Measurements from ENCODE around the gene DCC. TPM values are rescaled to one million over a fixed set of nuclear protein-coding genes. Genes with fewer than 3 reads are reported as not detected.

The DCC gene
- total and polyA plus RNA-seq, 2 donors from 2014 or later = 3.9 TPM; not detected in 1

- FAIRE-seq = no peak
- H3K4me3 ChIP-seq (ENCODE audit: low read length in 3 of 3) = no peak overlapping the region
- H3K36me3 ChIP-seq (ENCODE audit: control insufficient read depth in 2 of 3, insufficient read depth in 3 of 3, low read length in 3 of 3) = no peaks in the 10 kb centered on the region
- intact Hi-C loops (cut with DNase I) = no loop called here
- no peaks in the 10 kb centered on the region for H3K27me3 ChIP-seq (ENCODE audit: control insufficient read depth, insufficient read depth, low read length)
- DNase-seq = peak in 2 of 5 donors; percentile 17 to 61
- H3K9me3 ChIP-seq (ENCODE audit: control insufficient read depth in 2 of 3, insufficient read depth in 1 of 3, low read length in 3 of 3) = no peaks in the 10 kb centered on the region
- no peak overlapping the region for H3K27ac ChIP-seq (ENCODE audit: low read depth in 2 of 2, low read length in 2 of 2)
- H3K9ac ChIP-seq (ENCODE audit: low read length in 3 of 3) = no peak overlapping the region
- H3K4me1 ChIP-seq (ENCODE audit: control insufficient read depth in 2 of 3, insufficient read depth in 2 of 3, low read depth in 1 of 3, low read length in 3 of 3) = no peaks in the 10 kb centered on the region
- TF ChIP-seq CTCF (IDR thresholded peaks at IDR 0.05; ENCODE audit: borderline replicate concordance, extremely low read depth, insufficient read depth) = no peak
Observed at GRCh38 chr18:53018791-53019190, 678.8 kb downstream of the DCC start.

GRCh38 chr18:53025247-53025646 is 685.2 kb downstream of the DCC start:
- FAIRE-seq = no peak
- H3K4me1 ChIP-seq (ENCODE audit: control insufficient read depth in 2 of 3, insufficient read depth in 2 of 3, low read depth in 1 of 3, low read length in 3 of 3) = no peaks in the 10 kb centered on the region
- intact Hi-C loops (cut with DNase I) = no loop called here

GRCh38 chr18:53028565-53028964 is 688.6 kb downstream of the DCC start:
- H3K4me1 ChIP-seq (ENCODE audit: control insufficient read depth in 2 of 3, insufficient read depth in 2 of 3, low read depth in 1 of 3, low read length in 3 of 3) = no peaks in the 10 kb centered on the region
- no peak overlapping the region for H3K4me3 ChIP-seq (ENCODE audit: low read length in 3 of 3)
- no peak for DNase-seq
- H3K27ac ChIP-seq (ENCODE audit: low read depth in 2 of 2, low read length in 2 of 2) = no peak overlapping the region
- H3K36me3 ChIP-seq (ENCODE audit: control insufficient read depth in 2 of 3, insufficient read depth in 3 of 3, low read length in 3 of 3) = no peaks in the 10 kb centered on the region
- no peak overlapping the region for H3K9ac ChIP-seq (ENCODE audit: low read length in 3 of 3)
- FAIRE-seq = no peak
- intact Hi-C loops (cut with DNase I) = no loop called here
- H3K27me3 ChIP-seq (ENCODE audit: control insufficient read depth, insufficient read depth, low read length) = no peaks in the 10 kb centered on the region
- no peaks in the 10 kb centered on the region for H3K9me3 ChIP-seq (ENCODE audit: control insufficient read depth in 2 of 3, insufficient read depth in 1 of 3, low read length in 3 of 3)
- no peak for TF ChIP-seq CTCF (IDR thresholded peaks at IDR 0.05; ENCODE audit: borderline replicate concordance, extremely low read depth, insufficient read depth)

More at GRCh38 chr18:53025247-53025646, 685.2 kb downstream of the DCC start:
- H3K4me3 ChIP-seq (ENCODE audit: low read length in 3 of 3) = no peak overlapping the region
- no peaks in the 10 kb centered on the region for H3K9me3 ChIP-seq (ENCODE audit: control insufficient read depth in 2 of 3, insufficient read depth in 1 of 3, low read length in 3 of 3)
- no peak for TF ChIP-seq CTCF (IDR thresholded peaks at IDR 0.05; ENCODE audit: borderline replicate concordance, extremely low read depth, insufficient read depth)
- no peaks in the 10 kb centered on the region for H3K36me3 ChIP-seq (ENCODE audit: control insufficient read depth in 2 of 3, insufficient read depth in 3 of 3, low read length in 3 of 3)
- H3K27me3 ChIP-seq (ENCODE audit: control insufficient read depth, insufficient read depth, low read length) = no peaks in the 10 kb centered on the region
- no peak overlapping the region for H3K27ac ChIP-seq (ENCODE audit: low read depth in 2 of 2, low read length in 2 of 2)
- no peak for DNase-seq
- no peak overlapping the region for H3K9ac ChIP-seq (ENCODE audit: low read length in 3 of 3)

- no peak overlapping the region for H3K9ac ChIP-seq (ENCODE audit: low read length in 3 of 3)
- H3K9me3 ChIP-seq (ENCODE audit: control insufficient read depth in 2 of 3, insufficient read depth in 1 of 3, low read length in 3 of 3) = no peaks in the 10 kb centered on the region
- no peak overlapping the region for H3K4me3 ChIP-seq (ENCODE audit: low read length in 3 of 3)
- H3K27ac ChIP-seq (ENCODE audit: low read depth in 2 of 2, low read length in 2 of 2) = no peak overlapping the region
- no peak for TF ChIP-seq CTCF (IDR thresholded peaks at IDR 0.05; ENCODE audit: borderline replicate concordance, extremely low read depth, insufficient read depth)
- intact Hi-C loops (cut with DNase I) = no loop called here
- H3K36me3 ChIP-seq (ENCODE audit: control insufficient read depth in 2 of 3, insufficient read depth in 3 of 3, low read length in 3 of 3) = no peaks in the 10 kb centered on the region
- H3K27me3 ChIP-seq (ENCODE audit: control insufficient read depth, insufficient read depth, low read length) = no peaks in the 10 kb centered on the region
- FAIRE-seq (no peak), DNase-seq (no peak)
- no peaks in the 10 kb centered on the region for H3K4me1 ChIP-seq (ENCODE audit: control insufficient read depth in 2 of 3, insufficient read depth in 2 of 3, low read depth in 1 of 3, low read length in 3 of 3)
Observed at GRCh38 chr18:53033128-53033527, 693.1 kb downstream of the DCC start.

Measured in kidney (tissue), 14 donors.